NCI-H2171 treated with DMSO at 0.1 percent for 48 hours (cell line): Measurements from ENCODE around the gene ADAMTSL5.
"Not testable (repeated sequence)": the region's sequence is repeated elsewhere in the genome, so short reads cannot be mapped to it uniquely, and the experiment has no call there.

Experiments used
- DNase-seq: peaks from one replicate; lab custom pipeline; 2025; lab: John Stamatoyannopoulos, UW

Gene ADAMTSL5

DNA sequence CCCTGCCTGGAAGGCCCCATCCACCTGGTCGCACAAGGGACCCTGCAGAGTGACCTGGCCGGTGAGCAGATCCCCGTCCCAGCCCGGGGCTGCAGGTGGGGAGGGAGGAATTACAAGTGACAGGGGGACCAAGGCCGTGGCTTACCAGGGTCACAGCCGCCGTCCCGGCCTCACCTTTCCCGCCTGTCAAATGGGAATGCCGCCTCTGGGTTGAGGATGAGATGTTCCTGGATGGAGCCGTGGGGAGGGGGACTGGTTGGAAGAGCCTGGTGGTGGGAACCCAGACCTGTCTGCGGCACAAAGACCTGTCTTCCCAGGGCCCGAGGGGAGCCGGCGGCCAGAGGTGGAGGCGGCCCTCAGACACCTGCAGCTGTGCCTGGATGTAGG lies 16.6 kb upstream of the ADAMTSL5 start:
- DNase-seq: no peak

- no peak for DNase-seq
These were observed 16.0 kb upstream of the ADAMTSL5 start for GRCh38 chr19:1528596-1529429.

DNA sequence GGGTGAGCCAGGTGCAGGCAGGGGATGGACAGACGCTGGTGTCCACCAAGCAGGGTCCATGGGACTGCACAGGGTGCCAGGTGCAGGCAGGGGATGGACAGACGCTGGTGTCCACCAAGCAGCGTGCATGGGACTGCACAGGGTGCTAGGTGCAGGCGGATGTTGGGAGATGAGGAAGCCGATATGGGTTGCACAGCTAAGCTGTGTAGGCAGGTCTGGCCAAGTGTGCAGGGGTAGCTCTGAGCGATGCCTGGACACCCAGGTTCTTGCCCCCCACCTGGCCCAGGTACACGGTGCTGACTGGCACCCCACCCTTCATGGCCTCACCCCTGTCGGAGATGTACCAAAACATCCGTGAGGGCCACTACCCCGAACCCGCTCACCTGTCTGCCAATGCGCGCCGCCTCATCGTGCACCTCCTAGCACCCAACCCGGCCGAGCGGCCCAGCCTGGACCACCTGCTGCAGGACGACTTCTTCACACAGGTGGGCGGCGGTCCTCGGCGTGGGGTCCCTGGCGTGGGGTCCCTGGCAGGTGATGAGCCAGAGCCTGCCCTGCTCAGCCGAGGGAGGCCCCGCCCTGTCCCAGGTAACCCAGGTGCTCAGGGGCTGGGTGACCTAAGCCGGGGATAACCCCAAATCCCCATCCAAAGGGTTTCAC lies 15.0 kb upstream of the ADAMTSL5 start:
- DNase-seq: no peak

GRCh38 chr19:1526979-1527649 lies 14.3 kb upstream of the ADAMTSL5 start:
- no peak for DNase-seq

GRCh38 chr19:1526066-1526778 lies 13.4 kb upstream of the ADAMTSL5 start:
- no peak for DNase-seq

- DNase-seq: no peak
These were observed 12.5 kb upstream of the ADAMTSL5 start for GRCh38 chr19:1525343-1525742.

- DNase-seq: no peak
These were observed 12.1 kb upstream of the ADAMTSL5 start for GRCh38 chr19:1524972-1525325.

DNA sequence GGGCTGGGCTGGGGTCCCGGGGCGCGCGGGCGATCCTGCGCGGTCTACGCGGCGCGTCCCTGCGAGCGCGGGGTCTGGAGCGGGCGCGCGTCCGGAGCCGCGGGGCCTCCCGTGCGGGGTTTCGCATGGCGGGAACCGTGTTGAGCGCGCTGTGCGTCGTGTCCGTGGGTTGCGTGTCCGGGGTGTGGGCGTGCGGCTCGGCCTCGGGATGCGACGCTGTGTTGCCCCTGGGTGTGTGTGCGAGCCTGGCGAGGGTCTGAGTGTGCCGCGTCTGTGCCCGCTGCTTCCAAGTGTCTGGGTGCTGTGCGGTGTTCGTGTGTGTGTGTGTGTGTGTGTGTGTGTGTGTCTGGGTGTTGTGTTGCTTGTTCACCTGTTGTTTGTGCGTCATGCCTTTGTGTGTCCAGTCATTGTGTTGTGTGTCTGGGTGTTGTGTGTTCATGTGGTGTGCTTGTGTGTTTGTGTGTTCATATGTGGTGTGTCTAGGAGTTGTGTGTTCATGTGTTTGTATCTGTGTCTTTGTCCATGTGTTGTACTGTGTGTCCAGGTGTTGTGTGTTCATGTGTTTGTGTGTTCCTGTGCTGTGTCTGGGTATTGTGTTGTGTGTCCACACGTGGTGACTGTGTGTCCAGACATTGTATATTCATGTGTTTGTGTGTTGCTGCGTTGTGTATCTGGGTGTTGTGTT lies 11.6 kb upstream of the ADAMTSL5 start:
- no peak for DNase-seq

- no peak for DNase-seq
These were observed 10.8 kb upstream of the ADAMTSL5 start, which contains the start of gene PLK5 for GRCh38 chr19:1523412-1524286. TSS of gene PLK5 (plus strand) at chr19:1524077. CDS start at chr19:1526997, 2,920 bp downstream.

GRCh38 chr19:1522838-1523237 lies 10.0 kb upstream of the ADAMTSL5 start:
- no peak for DNase-seq

DNA sequence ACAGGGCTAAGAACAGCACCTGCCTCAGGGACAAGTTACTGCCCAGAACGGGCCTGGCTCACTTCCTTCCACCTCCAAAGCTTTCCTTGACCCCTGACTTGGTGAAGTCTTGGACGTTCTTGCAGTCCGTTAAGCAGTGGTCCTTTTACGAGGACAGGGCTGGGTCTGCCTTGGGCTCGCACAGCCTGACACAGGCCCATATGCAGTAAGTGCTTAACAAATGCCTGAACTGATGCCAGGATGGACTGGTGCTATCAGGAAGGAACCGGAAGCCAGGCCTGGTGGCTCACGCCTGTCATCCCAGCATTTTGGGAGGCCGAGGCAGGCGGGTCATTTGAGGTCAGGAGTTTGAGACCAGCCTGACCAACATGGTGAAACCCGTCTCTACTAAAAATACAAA lies 9.2 kb upstream of the ADAMTSL5 start:
- DNase-seq: no peak

GRCh38 chr19:1521636-1522035 lies 8.8 kb upstream of the ADAMTSL5 start:
- DNase-seq: no peak

GRCh38 chr19:1520203-1520780 lies 7.5 kb upstream of the ADAMTSL5 start:
- DNase-seq: no peak

DNA sequence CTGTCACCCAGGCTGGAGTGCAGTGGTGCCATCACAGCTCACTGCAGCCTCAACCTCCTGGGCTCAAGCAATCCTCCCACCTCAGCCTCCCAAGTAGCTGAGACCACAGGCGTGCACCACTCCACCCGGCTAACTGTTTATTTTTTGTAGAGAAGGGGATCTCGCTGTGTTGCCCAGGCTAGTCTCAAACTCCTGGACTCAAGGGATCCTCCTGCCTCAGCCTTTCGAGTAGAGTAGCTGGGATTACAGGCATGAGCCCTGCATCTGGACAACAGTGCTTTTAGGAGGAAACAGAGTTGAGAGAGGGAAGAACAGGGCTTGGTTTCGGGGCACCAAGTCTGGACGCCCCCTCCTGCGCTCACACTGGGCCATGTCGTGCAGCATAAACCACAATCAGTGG lies 7.0 kb upstream of the ADAMTSL5 start:
- not testable (repeated sequence) for DNase-seq

DNA sequence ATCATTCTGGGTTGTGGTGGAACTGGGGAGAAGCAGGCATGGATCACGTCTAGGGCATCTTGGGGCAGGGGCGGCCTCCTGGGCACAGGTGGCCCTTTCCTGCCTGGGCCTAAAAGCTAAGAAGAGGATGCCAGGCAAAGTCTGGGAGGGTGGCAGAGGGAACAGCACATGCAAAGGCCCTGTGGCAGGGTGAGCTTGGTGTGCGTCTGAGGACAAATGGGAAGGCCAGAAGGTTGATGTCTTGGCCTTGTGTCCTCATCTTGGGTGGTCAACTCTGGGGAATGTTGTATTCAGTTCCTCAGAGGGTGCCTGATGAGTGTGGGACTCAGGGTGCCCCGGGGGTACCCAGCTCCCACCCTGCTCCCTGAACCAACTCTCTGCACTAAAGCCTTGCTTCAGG lies 5.7 kb upstream of the ADAMTSL5 start:
- DNase-seq: no peak

- DNase-seq: no peak
These were observed 3.6 kb upstream of the ADAMTSL5 start for GRCh38 chr19:1516395-1516753.

- DNase-seq: no peak
These were observed 2.3 kb upstream of the ADAMTSL5 start for GRCh38 chr19:1514986-1515721.

DNA sequence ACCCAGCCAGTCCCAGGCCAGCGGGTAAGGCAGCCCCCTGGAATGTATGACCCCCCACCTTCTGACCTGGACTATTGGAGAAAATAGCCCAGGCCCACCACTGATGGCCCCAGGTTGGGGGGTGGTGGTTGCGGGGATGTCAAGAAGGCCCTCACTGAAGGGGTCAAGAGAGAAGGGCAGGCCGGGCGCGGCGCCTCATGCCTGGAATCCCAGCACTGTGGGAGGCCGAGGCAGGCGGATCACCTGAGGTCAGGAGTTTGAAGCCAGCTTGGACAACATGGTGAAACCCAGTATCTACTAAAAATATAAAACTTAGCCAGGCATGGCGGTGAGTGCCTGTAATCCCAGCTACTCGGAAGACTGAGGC lies 1.5 kb upstream of the ADAMTSL5 start:
- DNase-seq: no peak

- DNase-seq: no peak
These were observed 878 bp upstream of the ADAMTSL5 start for GRCh38 chr19:1513499-1514294.
